ENCODE measurements around the gene MLLT10.

Gene MLLT10

GRCh38 chr10:21501731-21502347 lies 32.2 kb upstream of the MLLT10 start:
- DNase-seq (ENCODE audit: low spot score) = no peak

DNA sequence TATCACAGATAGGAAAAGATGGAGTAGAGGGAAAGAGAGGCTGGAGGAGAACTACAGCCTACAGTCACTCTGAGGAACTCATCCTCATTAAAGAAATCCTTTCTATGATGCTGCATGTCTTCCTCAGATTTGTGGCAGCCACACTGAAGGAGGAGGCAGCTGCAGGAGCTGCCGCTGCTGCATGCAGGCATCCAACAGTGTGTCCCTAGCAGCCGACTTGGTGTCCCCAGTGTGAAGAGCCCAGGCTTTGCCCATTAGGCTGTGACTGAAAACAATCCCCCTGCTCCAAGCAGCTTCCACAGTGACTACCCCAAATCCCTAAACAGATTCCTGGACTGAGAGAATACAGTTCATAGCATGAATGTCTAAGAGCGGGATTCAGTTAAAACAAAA lies 31.7 kb upstream of the MLLT10 start:
- DNase-seq (ENCODE audit: low spot score) = no peak

DNA sequence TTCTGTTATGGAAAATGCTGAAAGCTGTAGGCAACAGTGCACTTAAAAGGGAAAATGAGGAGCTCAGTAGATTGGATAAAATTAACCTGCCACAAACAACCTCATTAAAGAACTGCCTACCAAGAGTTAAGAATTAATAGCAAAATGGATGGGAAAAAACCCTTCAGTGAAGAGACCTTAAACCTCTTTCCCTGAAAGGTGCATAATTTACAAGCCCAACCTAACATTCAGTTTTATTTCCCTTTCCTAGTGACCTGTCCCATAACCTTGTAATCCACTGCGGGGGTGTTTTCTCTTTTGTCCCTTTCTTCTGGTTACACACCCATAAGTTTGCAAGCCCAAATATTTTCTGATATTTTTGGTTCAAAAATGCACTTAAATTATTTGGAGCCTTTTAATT lies 30.5 kb upstream of the MLLT10 start:
- no peak for DNase-seq (ENCODE audit: low spot score)

DNA sequence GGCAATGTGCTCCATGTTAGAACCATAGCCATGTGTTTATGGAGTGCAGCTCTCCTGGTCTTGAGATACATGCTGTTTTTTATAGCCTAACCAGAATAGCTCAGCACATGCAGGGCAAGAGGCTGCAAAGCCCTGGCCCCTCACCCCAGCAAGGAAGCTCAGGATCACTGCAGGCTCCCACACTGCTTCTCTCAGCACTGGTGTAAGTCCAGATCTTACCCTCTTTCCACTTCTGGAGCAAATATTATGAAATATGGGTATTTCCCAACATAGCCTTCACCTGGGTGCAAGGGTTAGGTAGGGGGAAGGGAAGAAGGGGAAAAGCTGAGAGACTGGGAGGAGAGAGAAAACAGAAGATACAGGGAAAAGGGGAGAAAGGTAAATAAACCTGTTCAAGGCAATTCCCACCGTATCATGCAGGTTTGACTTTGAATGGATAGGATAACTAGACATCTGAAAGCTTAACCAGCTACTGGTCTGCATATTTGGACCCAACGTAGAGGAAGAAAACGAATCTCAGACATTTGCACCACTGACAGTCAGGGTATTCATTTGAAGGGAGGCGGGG lies 28.2 kb upstream of the MLLT10 start:
- no peak for DNase-seq (ENCODE audit: low spot score)

- no peak for DNase-seq (ENCODE audit: low spot score)
Observed at GRCh38 chr10:21506351-21506750, 27.7 kb upstream of the MLLT10 start.

- no peak for DNase-seq (ENCODE audit: low spot score)
Observed at GRCh38 chr10:21507150-21507549, 26.9 kb upstream of the MLLT10 start.

DNA sequence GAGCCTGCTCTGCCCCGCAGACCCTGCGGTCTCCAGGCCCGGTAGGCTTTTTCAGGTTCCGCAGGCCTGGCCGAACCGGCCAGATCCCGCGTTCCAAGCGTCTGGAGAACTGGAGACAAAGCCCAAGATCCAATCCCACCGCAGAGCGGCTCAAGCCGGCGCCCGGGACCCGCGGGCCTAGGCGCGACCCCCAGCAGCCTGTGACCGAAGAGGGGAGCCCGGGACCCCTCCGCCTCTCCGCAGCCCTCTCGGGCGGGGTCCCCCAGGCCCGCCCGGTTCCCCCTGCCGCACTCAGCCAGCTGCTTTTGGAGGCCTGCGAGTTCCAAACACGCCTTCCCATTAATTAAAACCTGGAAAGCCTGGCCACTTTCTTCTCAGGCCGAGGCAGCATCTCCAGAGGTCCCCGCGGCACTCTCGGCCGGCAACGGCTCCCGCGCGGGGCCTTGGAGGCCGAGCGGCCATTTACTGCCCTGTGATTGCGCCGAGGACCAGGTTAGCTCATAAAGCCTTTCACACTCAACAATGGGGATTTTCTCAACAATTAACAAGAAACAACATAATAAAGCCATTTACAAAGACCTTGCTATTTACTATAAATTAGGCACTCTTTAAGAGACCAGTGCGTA lies 25.2 kb upstream of the MLLT10 start:
- no peak for DNase-seq (ENCODE audit: low spot score)

DNA sequence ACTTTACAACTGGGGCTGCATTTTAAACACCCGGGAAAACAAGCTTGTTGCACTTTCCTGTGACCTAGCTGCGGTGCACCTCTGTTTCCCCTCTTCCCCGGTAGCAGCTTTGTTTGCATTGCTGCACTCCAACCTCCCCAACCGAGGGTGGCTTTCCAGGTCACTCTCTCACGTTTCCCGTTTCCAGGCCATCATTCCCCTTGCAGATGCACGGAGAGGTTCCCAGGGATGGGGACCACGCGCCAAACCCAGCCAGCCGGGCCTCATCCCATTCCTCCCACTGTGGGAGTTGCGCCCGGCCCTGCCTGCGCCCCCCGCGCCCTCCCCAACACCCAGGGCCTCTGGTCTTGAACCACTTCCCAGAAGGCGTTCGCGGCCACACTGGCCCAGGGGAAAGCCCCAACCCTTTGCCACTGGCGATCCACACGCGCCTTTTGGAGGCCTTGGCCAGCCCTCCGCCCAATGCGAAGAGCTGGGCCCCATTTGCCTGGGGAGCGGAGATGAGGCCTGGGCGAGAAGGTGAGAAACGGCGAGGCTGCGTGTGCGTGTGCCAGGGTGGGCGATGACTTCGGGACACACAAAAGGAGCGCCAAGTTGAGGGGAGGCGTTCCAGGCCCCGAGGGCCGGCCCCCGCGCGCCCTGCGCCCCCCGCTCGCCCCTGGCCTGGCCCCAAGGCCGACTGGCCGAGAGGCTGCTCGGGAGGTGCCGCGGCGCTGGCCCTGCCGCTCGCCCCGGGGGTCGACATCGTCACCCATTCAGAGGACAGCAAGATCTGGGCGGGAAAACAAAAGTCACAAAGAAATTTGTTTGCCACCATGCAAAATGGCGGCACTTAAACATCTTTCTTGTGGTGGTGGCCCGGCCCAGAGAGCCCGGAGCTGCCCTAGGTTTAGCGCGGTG lies 24.4 kb upstream of the MLLT10 start:
- no peak for DNase-seq (ENCODE audit: low spot score)

DNA sequence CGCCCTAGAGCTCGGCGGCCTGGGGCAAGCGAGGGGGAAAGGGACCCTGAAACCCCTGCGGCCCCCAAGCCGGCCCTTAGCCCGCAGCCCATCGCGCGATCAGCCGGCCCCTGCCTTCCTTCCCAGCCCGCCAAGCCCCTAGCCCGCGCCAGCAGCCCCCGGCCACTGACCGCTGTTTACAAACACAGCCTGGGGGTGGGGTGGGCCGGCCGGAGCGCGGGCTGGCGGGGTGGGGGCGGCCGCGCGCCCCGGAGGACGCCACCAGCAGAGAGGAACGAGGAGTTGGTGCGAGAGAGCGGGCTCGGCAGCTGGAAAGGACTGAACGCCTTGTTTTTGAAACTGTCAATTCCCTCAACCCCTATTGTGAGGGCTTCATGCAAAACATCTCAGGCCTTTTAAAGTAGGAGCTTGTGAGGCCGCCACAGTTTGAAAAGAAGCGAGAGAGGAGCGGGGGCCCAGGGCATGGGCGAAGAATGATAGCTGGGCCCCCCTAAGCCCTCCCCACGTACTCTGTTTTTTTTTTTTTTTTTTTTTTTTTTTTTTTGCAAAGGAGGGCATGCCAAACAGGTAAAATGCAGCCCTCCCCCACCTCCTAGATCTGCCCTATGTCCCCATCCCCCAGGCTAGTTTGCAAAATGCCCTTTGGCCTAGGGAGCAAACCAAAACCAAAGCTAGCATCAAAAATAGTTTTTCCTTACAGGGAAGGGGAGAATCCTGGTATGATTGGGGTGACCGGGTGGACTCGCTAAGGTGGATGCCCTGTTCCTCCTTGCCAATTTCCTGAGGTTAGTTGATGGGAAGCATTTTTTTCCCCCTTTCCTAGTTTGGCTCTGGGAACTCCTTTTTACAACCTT lies 23.6 kb upstream of the MLLT10 start:
- DNase-seq (ENCODE audit: low spot score) = no peak

- DNase-seq (ENCODE audit: low spot score) = no peak
Observed at GRCh38 chr10:21511095-21511570, 22.9 kb upstream of the MLLT10 start.

DNA sequence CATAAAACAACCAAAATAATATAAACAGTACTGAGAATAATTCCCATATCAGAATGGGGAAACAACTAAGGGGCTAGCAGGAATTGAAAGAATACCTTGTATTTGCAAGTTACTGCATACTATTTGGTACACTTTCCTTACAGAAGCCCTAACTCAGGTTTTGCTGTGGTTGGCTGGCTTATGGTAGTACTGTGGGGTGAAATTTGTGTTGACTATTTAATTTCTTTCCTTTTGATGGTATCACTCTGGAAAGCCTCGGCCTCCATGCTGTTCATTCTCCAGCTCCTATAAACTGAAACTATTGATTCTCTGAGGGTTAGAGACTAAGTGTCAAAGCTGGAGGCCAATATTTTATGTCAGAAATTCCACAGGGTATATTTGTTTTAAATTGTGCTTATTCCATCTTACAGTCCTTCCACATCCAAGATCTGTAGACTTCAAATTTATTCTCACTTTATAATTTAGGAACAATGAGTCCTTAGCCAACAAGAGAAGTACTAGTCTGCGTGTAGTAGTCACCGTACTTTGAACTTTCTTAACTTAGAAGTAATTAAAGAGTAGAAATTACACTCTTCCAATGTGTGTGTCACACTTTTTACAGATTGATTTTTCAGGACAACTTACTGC lies 22.0 kb upstream of the MLLT10 start:
- no peak for DNase-seq (ENCODE audit: low spot score)

- DNase-seq (ENCODE audit: low spot score) = no peak
Observed at GRCh38 chr10:21512573-21513404, 21.2 kb upstream of the MLLT10 start.

GRCh38 chr10:21513405-21513788 lies 20.6 kb upstream of the MLLT10 start:
- no peak for DNase-seq (ENCODE audit: low spot score)

- no peak for DNase-seq (ENCODE audit: low spot score)
Observed at GRCh38 chr10:21514129-21514817, 19.8 kb upstream of the MLLT10 start.

- no peak for DNase-seq (ENCODE audit: low spot score)
Observed at GRCh38 chr10:21514818-21515351, 19.1 kb upstream of the MLLT10 start.

- no peak for DNase-seq (ENCODE audit: low spot score)
Observed at GRCh38 chr10:21515361-21516241, 18.4 kb upstream of the MLLT10 start.

DNA sequence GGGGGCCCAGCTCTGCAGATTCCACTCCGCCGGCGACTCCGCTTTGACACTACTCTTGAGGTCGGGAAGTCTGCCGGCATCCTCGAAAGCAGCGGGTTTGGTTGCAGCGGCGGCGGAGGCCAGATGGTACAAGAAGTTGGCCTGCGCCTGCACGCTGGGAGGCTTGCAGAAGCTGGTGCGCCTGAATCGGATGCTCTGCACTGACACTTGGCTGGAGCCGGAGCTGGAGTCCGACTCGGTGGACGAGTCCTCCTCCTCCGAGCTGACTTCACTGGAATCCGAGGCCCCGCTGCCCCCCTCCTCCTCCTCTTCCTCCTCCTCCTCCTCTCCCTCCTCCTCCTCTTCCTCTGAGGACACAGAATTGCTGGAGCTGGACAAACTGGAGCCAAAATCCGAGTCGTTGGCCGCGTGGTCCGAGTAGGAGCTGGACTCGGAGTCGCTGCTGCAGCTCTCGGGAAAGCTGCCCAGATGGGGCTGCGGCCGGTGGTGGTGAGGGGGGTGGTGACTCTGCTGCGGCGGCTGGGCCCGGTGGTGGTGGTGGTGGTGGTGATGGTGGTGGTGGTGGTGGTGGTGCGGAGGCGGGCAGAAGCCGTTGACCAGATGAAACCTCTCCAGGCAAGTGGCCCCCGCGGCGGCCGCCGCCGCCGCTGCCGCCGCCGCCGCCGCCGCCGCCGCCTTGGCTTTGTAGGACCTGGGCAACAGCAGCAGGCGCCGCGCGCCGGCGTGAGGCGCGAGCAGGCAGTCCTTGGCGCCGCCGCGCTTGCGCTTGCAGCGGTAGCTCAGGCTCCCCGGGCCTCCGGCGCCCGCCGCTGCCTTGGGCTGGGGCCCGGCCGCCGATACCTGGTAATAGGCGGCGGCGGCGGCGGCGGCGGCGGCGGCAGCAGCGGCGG lies 17.5 kb upstream of the MLLT10 start:
- no peak for DNase-seq (ENCODE audit: low spot score)

All from hematopoietic multipotent progenitor cell treated with erythropoietin and hydrocortisone succinate and interleukin-3 and kit ligand, for 15 days (in vitro differentiated cells).